Parathyroid adenoma (tissue), 2 donors: ENCODE results near the gene GLYR1.

ENCODE experiments used
- H2AFZ ChIP-seq: fragments of 300-600 bp; sonication (generic); one replicate; pipeline ENCODE4 v1.7.0; 2017; ENCODE audit warnings: antibody characterized with exemption, mild to moderate bottlenecking
- H3K27ac ChIP-seq: fragments of 300-600 bp; sonication (generic); one replicate; pipeline ENCODE4 v1.7.0; 2017
- H3K27me3 ChIP-seq: fragments of 300-600 bp; sonication (generic); one replicate; pipeline ENCODE4 v1.7.0; 2017; ENCODE audit warnings: low read length; ENCODE audit not compliant: control insufficient read depth, insufficient read depth
- H3K36me3 ChIP-seq: fragments of 300-600 bp; sonication (generic); one replicate; pipeline ENCODE4 v1.7.0; 2017; ENCODE audit warnings: low read length; ENCODE audit not compliant: control insufficient read depth, insufficient read depth
- H3K4me1 ChIP-seq: fragments of 300-600 bp; sonication (generic); one replicate; pipeline ENCODE4 v1.7.0; 2017; ENCODE audit warnings: control low read depth
- H3K4me2 ChIP-seq: fragments of 300-600 bp; sonication (generic); one replicate; pipeline ENCODE4 v1.7.0; 2017; ENCODE audit warnings: low read length
- H3K4me3 ChIP-seq: fragments of 300-600 bp; sonication (generic); one replicate; pipeline ENCODE4 v1.7.0; 2017; ENCODE audit warnings: low read depth, low read length
- H3K79me2 ChIP-seq: fragments of 300-600 bp; sonication (generic); one replicate; pipeline ENCODE4 v1.7.0; 2017; ENCODE audit warnings: control low read depth
- H3K9ac ChIP-seq: fragments of 300-600 bp; sonication (generic); one replicate; pipeline ENCODE4 v1.7.0; 2017; ENCODE audit warnings: mild to moderate bottlenecking
- H3K9me3 ChIP-seq: fragments of 300-600 bp; sonication (generic); one replicate; pipeline ENCODE4 v1.7.0; 2017; ENCODE audit warnings: low read length; ENCODE audit not compliant: control insufficient read depth
- TF ChIP-seq, protein P1 (sequence below): fragments of 300-600 bp; sonication (generic); IDR thresholded peaks from one replicate; pipeline ENCODE4 v1.7.0; 2017; ENCODE audit warnings: antibody characterized with exemption, mild to moderate bottlenecking
- donor health status: primary hyperparathyroidism.

The GLYR1 gene

GRCh38 chr16:4797805-4798252, 49.3 kb downstream of the GLYR1 start:
- H3K4me1 ChIP-seq: peaks cover 6% of the 10 kb centered on the region
- H3K36me3 ChIP-seq: no peaks in the 10 kb centered on the region

DNA sequence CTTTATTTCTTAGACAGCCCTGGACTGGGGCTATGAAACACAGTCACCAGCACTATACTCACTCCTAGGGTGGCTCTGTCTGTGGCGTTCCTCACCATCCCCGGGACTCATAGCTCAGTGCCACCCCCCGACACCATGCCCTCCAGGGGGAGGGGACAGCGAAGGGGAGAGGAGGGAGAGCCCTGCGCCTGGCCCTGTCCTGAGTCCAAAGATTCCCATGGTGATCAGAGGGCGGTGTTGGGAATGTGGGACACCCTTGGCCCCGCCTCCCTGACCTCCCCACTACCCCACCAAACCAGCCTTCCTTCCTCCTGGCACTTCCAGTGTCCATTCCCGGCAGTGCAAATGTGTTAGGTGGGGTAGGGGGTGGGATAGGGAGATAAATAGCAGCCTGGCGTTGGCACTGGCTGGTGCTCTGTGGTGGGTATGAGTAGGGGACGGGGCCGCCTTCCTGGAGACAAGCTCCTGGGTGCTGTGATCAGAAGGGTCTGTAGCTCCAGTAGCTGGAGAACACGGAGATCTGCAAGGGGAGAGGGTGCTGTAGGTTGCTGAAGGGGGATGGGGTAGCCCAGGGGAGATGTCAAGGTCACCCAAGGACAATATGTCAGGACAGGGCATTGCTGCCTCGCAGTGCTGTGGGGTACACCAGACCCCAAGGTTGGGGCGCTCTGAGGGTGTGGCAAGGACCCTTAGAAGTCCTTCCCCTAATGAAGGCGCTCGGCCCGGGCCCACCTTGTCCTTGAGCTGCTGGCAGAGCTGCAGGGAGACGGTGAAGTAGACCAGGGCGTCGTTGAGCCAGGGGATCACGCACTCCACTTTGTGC, 49.9 kb downstream of the GLYR1 start:
- no peak overlapping the region for H3K4me2 ChIP-seq

More at GRCh38 chr16:4797805-4798252, 49.3 kb downstream of the GLYR1 start:
- TF ChIP-seq, protein P1, sequence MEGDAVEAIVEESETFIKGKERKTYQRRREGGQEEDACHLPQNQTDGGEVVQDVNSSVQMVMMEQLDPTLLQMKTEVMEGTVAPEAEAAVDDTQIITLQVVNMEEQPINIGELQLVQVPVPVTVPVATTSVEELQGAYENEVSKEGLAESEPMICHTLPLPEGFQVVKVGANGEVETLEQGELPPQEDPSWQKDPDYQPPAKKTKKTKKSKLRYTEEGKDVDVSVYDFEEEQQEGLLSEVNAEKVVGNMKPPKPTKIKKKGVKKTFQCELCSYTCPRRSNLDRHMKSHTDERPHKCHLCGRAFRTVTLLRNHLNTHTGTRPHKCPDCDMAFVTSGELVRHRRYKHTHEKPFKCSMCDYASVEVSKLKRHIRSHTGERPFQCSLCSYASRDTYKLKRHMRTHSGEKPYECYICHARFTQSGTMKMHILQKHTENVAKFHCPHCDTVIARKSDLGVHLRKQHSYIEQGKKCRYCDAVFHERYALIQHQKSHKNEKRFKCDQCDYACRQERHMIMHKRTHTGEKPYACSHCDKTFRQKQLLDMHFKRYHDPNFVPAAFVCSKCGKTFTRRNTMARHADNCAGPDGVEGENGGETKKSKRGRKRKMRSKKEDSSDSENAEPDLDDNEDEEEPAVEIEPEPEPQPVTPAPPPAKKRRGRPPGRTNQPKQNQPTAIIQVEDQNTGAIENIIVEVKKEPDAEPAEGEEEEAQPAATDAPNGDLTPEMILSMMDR: no peak
- Histone ChIP-seq H3K27me3 (no peaks in the 10 kb centered on the region), H3K4me3 (no peak overlapping the region), H3K79me2 (no peaks in the 10 kb centered on the region), H3K27ac (no peak overlapping the region), H2AFZ (no peak overlapping the region), H3K9ac (no peak overlapping the region), H3K4me2 (no peak overlapping the region), H3K9me3 (no peaks in the 10 kb centered on the region)

DNA sequence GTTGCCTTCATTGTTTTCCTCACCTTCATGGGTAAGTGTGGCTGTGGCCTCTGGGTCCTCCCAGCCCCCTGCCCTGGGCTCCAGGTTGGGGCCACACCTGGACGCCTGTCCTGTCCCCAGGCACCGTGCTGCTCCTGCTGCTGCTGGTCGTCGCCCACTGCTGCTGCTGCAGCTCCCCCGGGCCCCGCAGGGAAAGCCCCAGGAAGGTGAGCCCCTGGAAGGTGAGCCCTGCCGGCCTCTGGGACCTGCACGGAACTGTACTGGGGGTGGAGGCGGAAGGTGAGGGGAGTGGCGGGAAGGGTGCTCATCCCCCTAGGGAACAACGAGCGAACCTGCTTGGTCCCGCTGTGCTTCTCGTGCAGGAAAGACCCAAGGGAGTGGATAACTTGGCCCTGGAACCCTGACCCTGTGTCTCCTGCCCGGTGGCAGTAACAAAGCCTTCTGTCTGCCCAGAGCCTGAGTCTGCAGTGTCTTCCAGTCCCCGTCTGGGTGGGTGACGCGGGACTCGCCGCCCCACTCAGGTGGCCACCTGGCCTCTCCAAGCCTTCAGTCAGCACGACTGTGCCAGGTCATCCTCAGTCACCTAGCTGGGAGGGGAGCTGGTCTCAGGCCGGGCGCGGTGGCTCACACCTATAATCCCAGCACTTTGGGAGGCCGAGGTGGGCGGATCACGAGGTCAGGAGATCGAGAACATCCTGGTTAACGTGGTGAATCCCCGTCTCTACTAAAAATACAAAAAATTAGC, 51.1 kb downstream of the GLYR1 start:
- Histone ChIP-seq H3K27ac (no peak overlapping the region), H2AFZ (no peak overlapping the region), H3K4me1 (no peaks in the 10 kb centered on the region), H3K27me3 (no peaks in the 10 kb centered on the region), H3K4me2 (no peak overlapping the region), H3K4me3 (no peak overlapping the region), H3K36me3 (no peaks in the 10 kb centered on the region), H3K9ac (no peak overlapping the region), H3K9me3 (no peaks in the 10 kb centered on the region), H3K79me2 (no peaks in the 10 kb centered on the region)
- TF ChIP-seq, protein P1: no peak

More for the DNA sequence above, 49.9 kb downstream of the GLYR1 start:
- no peaks in the 10 kb centered on the region for H3K36me3 ChIP-seq
- peaks cover 6% of the 10 kb centered on the region for H3K4me1 ChIP-seq
- H3K27ac ChIP-seq: no peak overlapping the region
- H2AFZ ChIP-seq: no peak overlapping the region
- TF ChIP-seq, protein P1: no peak
- no peak overlapping the region for H3K4me3 ChIP-seq
- H3K9ac ChIP-seq: no peak overlapping the region
- H3K79me2 ChIP-seq: no peaks in the 10 kb centered on the region
- H3K27me3 ChIP-seq: no peaks in the 10 kb centered on the region
- no peaks in the 10 kb centered on the region for H3K9me3 ChIP-seq

DNA sequence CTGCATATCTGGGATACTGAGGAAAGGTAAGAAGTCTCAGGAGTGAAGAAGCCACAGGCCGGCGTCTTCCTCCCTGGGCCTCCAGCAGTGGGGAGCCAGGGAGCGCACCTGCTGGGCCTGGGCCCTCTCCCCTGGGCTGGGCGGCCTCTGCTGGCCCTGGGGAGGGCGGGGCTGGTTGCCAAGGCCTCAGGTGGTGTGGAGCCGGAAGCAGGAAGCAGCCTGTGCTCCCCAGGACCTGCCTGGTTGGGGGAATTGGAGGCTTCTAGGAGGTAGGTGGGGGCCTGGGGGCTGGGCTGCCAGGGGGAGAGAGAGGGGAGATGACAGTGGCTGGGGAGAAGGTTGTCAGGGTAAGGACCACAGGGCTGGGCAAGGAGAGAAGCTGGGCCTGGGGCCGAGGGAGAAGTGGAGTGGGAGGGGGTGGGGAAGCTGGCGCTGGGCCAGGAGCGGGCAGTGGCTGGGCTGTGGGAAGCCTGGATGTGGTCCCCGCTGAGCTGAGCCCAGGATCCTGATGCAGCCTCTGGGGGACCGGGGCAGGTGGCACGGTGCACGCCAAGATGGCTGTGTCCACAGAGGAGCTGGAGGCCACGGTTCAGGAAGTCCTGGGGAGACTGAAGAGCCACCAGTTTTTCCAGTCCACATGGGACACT, 51.8 kb downstream of the GLYR1 start, which contains the start of gene SMIM22:
TSS of gene SMIM22 (plus strand) at position 189 of the 647 bp plus-strand sequence. CDS start at position 555, 366 bp downstream.
- H2AFZ ChIP-seq: no peak within 1 kb of the TSS
- H3K9ac ChIP-seq: no peak within 1 kb of the TSS
- no peak within 1 kb of the TSS for H3K27ac ChIP-seq
- H3K27me3 ChIP-seq: no peaks in the 10 kb centered on the region
- H3K4me3 ChIP-seq: no peak within 1 kb of the TSS
- H3K4me2 ChIP-seq: no peak within 1 kb of the TSS
- no peaks in the 10 kb centered on the region for H3K4me1 ChIP-seq
- no peaks in the 10 kb centered on the region for H3K79me2 ChIP-seq
- TF ChIP-seq, protein P1: no peak
- no peaks in the 10 kb centered on the region for H3K9me3 ChIP-seq
- no peaks in the 10 kb centered on the region for H3K36me3 ChIP-seq
